GM12878 (cell line): ENCODE data around the gene PRH2.

Experiments
- MTA3 ChIP-seq: IDR thresholded peaks from 2 replicates; pipeline ENCODE4 v1.6.1; 2012; ENCODE audit warnings: low read length, inconsistent platforms, borderline replicate concordance
- PAX5 ChIP-seq: IDR thresholded peaks from 2 replicates; pipeline ENCODE4 v1.6.1; 2011; ENCODE audit warnings: low read depth, low read length, borderline replicate concordance

DNA sequence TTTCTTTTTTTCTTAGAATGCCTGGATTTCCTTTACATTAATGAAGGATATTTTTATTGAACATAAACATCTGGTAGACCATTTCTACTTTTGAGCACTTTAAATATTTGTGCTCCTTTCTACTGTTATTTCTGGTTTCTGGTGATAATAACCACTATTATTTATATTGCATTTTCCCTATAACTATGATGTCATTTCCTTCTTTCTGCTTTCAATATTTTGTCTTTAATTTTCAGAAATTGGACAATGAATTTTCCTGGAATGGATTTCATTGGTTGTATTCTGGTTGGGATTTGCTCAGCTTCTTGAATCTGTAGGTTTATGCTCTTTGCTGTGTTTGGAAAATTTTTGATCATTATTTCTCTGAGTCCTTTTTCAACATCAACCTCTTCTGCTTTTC lies 39.8 kb upstream of the PRH2 start:
- TF ChIP-seq PAX5 (no peak), MTA3 (no peak)
